GM18507 (cell line): ENCODE data around the gene NAA16.

Experiments used
- DNase-seq: peaks from one replicate; pipeline ENCODE4 v3.0.0; 2011; ENCODE audit warnings: low read depth; ENCODE audit not compliant: insufficient read length; ENCODE audit errors: extremely low spot score
- FAIRE-seq: peaks from 2 replicates; lab custom pipeline; 2011; peaks lifted over from hg19 to GRCh38; lab: Jason Lieb, UNC

The NAA16 gene

DNA sequence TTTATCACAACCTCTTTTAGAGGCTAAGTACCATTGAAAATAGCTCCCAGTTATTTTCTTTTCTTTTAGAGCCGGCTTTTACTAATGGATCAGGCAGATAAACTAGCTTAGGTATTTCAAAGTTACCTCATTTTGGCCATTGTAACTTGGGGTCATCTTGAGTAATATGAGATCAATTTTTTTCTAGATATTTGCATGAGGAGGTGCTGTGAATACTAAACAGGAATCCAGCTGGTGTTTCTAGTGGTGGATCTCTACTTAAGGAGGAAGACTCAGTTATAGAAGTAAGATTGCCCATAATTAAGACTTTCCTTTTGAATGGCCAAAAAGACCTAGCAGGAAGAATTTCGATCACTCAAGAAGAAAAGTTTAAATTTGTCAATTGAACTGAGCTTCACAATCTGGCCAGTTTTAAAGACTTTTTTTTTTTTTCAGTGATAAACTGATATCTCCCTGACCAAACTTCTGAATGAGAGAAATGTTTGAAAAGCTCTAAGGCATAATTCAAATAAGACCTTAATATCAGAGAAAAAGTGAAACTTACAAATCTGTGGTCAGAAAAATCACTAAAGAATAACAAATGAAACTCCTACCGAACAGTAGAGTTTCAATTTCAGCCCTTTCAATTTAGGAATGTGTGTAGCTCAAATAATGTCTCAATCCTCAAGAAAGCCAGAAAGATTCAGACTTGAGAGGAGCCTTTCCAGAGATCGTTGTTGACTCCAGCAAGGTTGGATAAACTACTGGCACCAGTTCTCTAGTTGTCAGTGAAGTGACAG lies 11.6 kb upstream of the NAA16 start:
- DNase-seq (no peak), FAIRE-seq (peak; percentile 85)

DNA sequence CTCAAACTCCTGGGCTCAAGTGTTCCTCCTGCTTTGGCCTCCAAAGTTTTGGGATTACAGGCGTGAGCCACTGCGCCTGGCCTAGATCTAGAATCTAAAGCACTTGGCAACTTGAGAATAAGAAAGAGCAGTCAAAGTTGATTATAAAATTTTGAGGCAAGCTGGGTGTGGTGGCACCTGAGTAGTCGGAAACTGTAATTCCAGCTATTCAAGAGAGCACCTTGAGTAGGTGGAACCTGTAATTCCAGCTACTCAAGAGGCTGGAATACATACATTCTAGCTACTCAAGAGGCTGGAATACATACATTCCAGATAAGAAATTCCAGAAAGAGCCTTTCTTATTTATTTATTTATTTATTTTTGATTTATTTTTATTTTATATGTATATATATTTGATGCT lies 8.3 kb upstream of the NAA16 start:
- no peak for FAIRE-seq
- DNase-seq: no peak

DNA sequence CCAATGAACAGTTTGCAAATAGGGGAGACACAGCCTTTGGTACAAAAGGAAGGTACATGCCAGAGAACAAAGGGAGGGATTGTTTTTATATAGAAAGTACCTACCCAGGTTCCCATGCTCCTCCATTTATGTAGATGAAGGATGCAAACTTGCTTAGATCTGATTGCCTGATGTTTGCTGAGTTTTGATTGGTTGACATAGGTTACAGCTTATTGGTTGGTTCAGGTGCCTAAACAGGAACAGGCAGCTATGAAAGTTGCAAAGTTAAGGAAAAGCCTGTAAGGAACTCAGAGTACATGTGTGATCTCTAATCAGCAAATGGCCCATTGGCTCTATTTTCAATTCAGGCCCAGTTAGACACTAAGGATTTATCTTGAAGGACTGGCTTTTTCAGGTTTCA lies 6.5 kb upstream of the NAA16 start:
- no peak for FAIRE-seq

DNA sequence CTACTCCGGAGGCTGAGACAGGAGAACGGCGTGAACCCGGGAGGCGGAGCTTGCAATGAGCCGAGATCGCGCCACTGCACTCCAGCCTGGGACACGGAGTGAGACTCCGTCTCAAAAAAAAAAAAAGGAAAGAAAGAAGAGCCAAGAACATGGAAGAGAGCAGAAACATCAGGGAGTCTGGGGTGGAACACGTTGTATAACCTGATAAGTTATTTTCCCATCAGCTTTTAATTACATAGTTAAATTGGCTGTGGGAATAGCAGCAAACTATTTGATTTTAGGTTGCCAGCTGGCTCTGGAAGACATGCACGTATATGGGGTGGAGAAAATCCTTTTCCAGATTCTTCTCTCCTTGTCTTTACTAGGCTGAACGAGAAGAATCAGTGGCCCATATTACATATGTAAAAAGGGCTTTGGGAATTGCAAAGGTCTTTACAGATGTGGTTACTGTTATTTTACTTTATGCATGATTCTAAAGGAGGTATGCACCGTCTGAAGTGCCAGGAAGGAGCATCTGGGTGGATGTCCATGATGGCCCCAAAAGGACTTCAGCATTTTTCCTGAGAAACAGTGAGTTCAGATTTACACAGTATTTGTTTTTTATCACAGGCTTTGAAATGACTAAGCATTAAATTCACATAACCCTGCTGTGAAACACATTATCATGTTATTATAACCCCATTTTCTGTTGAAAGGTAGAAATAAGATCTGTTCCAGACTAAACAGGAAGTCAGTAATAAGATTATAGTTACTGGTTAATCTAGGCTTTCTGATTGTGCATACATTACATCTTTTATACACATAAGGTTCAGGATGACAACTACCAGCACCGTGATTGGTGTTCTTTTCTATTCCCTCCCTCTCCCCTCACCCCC lies 4.6 kb upstream of the NAA16 start:
- FAIRE-seq: peak; percentile 48
- DNase-seq: no peak

More for the DNA sequence above, 6.5 kb upstream of the NAA16 start:
- DNase-seq: no peak

DNA sequence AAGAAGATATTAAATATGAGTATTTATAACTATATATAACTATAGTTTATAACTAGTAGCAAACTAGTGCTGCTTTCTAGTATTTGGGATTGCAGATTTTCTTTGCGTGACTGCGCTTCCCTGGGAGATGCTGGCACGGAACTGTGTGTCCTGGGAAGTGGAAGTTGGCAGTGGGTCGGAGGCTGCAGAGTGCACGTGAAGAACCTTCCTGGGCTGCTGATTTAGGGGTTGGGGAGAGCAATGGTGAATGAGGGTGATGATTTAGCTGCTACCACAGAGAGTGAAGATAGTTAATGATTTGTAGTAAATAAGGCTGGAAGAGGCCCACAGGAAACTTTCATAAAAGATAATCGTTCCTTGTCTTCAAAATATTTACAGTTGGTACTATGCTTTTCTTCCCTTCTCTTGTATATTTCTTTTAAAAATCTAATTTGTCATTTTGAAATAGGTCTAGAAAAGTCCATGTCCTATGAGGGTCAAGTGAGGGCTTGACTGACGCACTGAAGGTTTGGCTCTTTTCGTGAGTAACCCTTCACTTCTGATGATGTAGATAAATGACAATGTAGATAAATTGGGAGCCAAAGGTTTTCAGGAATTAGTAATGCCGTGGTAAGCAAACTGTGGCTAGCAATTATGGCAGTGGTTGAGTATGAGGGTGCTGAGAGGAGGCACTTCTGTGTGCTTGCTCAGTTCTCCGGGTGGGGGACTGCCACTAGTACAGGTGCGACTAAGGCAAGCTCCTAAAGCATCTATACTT lies 3.0 kb upstream of the NAA16 start:
- FAIRE-seq (no peak), DNase-seq (no peak)

DNA sequence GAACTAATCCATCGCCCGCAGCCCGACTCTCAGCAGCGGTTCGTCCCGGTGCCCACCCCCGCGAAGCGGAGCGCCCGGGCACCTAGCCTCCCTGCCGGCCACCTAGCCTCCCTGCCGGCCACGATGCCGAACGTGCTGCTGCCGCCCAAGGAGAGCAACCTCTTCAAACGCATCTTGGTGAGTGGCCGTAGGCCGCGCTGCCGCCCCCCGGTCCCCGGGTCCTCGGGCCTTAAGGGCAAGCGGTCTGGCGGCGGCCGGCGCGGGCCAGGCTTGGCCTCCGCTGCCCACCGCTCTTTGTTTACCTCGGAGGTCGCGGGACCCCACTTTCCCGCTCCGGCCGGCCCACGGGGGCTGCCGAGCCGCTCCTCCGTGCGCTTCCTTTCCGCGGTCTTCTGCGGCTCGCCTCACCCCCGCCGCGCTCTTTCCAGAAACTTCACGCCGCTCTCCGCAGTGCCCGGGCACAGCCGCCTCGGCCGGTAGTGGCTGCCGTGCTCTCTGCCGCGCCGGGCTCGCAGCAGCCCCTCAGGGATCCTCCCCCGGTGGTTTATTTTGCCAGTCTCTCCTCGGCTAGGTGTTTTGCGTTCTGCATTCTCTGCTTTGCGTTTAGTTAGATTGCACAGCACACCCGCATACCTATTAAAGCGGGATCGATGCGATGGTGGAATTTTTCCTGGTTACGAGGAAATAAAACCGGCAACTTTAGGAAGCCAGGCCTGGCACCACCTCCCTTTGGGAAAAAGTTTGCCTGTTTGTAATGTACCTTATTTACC lies 524 bp downstream of the NAA16 start:
- DNase-seq: no peak
- no peak for FAIRE-seq

- FAIRE-seq (peak; percentile 57), DNase-seq (no peak)
Observed at GRCh38 chr13:41312176-41312500, 1.1 kb downstream of the NAA16 start.

DNA sequence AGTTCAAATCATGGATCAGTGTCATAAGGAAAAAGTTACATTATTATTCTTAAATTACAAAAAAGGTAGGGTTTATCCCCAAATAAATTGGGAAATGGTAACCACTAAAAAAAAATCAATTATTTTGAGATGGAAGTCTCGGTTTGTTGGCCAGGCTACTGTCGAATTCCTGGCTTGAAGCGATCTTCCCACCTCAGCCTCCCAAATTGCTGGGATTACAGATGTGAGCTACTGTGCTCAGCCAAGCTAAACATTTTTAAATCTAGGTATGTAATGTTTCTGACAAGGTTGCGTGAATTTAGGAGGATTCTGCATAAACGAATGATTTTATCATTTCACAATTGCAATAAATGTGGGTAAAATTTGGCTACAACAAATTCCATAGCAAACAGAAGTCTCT lies 2.0 kb downstream of the NAA16 start:
- no peak for DNase-seq
- FAIRE-seq: peak; percentile 15

GRCh38 chr13:41313659-41314197 lies 2.7 kb downstream of the NAA16 start:
- peak; percentile 33 for FAIRE-seq
- DNase-seq: no peak

DNA sequence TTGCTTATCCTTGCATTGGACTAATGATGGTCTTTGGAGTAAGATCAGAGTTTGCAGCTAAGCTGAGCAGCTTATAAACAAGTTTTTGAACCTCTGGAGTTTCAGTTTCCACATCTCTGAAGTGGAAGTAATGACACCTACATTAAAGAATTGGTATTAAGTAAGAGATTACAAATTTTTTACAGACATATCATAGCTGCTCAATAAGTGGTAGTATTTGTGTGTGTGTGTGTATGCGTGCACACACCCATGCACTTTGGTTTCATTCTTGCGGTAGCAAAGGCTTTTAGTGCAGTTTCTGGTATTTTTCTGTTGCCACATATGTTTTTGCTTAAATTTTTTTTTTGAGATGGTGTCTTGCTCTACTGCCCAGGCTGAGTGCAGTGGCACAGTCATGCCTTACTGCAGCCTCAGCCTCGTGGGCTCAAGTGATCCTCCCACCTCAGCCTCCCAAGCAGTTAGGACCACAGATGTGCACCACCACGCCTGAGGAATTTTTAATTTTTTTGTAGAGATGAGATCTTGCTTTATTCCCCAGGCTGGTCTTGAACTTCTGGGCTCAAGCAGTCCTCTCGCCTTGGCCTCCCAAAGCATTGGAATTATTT lies 4.5 kb downstream of the NAA16 start:
- no peak for FAIRE-seq
- DNase-seq: no peak

- no peak for FAIRE-seq
- DNase-seq: no peak
Observed at GRCh38 chr13:41317243-41317642, 6.2 kb downstream of the NAA16 start.

- no peak for DNase-seq
- no peak for FAIRE-seq
Observed at GRCh38 chr13:41325752-41326151, 14.7 kb downstream of the NAA16 start.

DNA sequence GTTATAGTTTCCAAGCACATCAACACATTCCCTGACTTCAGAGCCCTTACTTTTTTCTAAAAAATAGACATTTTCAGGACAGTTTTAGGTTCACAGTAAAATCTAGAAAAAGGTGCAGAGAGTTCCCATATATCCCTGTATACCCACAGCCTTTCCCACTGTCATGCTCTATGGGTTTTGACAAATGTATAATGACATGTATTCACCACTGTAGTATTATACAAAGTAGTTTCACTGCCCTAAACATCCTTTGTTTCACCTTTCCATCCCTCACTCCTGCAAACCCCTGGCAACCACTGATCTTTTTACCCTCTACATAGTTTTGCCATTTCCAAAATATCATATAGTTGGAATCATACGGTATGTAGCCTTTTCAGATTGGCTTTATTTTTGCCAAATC lies 15.6 kb downstream of the NAA16 start:
- FAIRE-seq (peak; percentile 53), DNase-seq (no peak)

DNA sequence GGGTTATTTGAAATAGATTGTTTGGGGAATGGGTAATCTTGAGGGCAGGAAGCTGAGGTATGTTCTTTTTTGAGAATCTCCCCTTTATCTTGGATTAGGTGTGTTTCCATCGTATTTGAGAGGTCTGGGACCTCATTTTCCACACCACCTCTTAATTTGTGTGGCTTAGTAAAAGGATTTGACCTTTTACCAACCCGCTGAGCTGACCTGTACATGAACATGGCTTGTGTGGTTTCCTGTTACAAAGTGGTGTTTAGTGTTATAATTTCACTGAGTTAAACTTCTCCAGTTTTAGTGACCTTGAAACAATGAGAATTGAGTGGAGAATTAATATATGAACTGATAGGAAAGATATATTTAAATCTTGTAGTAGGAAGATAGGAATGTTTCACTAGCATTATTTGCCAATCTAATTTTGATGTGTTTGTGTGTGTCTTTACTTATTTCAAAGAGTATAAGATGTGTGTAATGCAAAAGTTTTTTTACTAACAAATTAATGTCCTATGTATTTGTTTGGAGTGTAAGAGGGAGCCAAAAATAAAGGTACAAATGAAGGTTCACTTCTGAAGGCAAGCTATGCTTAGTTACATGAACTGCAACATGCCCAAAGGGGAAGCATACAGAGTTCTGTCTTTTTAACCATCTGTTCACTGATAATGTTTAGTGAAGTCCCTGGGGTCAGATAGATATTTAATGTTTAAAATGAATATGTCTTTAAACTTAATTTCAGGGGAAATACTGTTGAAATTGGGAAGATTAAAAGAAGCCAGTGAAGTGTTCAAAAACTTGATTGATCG lies 17.1 kb downstream of the NAA16 start:
- no peak for DNase-seq
- peak; percentile 45 for FAIRE-seq

DNA sequence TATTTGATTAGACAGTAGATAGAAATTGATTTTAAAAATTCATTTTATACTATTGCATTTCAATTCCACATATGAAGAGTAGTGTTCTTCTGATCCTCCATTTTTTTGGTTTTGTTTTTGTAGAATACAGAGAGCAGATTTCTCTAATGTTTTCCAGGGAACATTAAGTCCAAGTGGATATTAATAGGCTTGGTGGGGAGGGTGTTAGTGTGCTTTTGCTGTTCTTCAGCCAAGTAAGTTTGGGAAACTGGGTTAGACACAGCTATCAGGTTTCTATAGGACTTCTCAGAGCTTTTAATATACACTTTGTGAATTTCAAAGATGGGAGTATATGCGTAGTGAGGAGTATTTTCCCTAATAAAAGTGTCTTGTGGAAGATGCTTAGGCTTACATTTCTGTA lies 21.8 kb downstream of the NAA16 start:
- FAIRE-seq: no peak
- DNase-seq: no peak

- FAIRE-seq: no peak
- no peak for DNase-seq
Observed at GRCh38 chr13:41334810-41335209, 23.7 kb downstream of the NAA16 start.

GRCh38 chr13:41344358-41344757 lies 33.3 kb downstream of the NAA16 start:
- DNase-seq (no peak), FAIRE-seq (no peak)
